ENCODE data around the gene ANKRD11. TPM values are rescaled to one million over a fixed set of nuclear protein-coding genes. Genes with fewer than 3 reads are reported as not detected.

ANKRD11 gene
- total RNA-seq, 2 experiments from 2014 or later = 144 to 145 TPM

GRCh38 chr16:89413811-89414585 is 76.4 kb downstream of the ANKRD11 start:
- ATAC-seq (no peak), DNase-seq (no peak)
- peaks cover 77% of the 10 kb centered on the region for H3K4me1 Mint-ChIP-seq
- H3K27ac Mint-ChIP-seq = no peak overlapping the region
- H3K27me3 Mint-ChIP-seq = no peaks in the 10 kb centered on the region
- peaks cover 25% of the 10 kb centered on the region for H3K36me3 Mint-ChIP-seq (ENCODE audit: low read depth)
- H3K9me3 Mint-ChIP-seq (ENCODE audit: low read depth) = no peaks in the 10 kb centered on the region
- CTCF ChIA-PET = interaction anchor here (1.2 kb wide), 1 partner anchor 13 kb away, joined by 3 read pairs; no protein-coding TSS in a partner anchor
- H3K4me3 Mint-ChIP-seq = no peak overlapping the region
- intact Hi-C loops (cut with DNase I, micrococcal nuclease) = no loop called here
- POLR2A ChIA-PET = no interaction called here

- ChIA-PET CTCF (interaction anchor here (0.7 to 1.0 kb wide), 2 partner anchors 22 to 76 kb away, joined by 3 read pairs; no protein-coding TSS in a partner anchor), POLR2A (no interaction called here)
- ATAC-seq (no peak), DNase-seq (no peak)
- Mint-ChIP-seq H3K4me3 (no peak overlapping the region), H3K9me3 (ENCODE audit: low read depth) (no peaks in the 10 kb centered on the region), H3K4me1 (peaks cover 81% of the 10 kb centered on the region), H3K36me3 (ENCODE audit: low read depth) (peaks cover 18% of the 10 kb centered on the region), H3K27ac (no peak overlapping the region), H3K27me3 (no peaks in the 10 kb centered on the region)
- intact Hi-C loops (cut with DNase I, micrococcal nuclease) = no loop called here
Measured at GRCh38 chr16:89412811-89413210, 77.5 kb downstream of the ANKRD11 start.

GRCh38 chr16:89411335-89411850 is 79.0 kb downstream of the ANKRD11 start:
- ChIA-PET POLR2A (no interaction called here), CTCF (interaction anchor here (1.2 to 1.4 kb wide), 3 partner anchors 9 to 78 kb away, joined by 3 to 4 read pairs (median 3); no protein-coding TSS in a partner anchor)
- DNase-seq (no peak), ATAC-seq (peak; percentile 7)
- Mint-ChIP-seq H3K27me3 (no peaks in the 10 kb centered on the region), H3K36me3 (ENCODE audit: low read depth) (peaks cover 13% of the 10 kb centered on the region), H3K4me1 (peaks cover 83% of the 10 kb centered on the region), H3K9me3 (ENCODE audit: low read depth) (no peaks in the 10 kb centered on the region), H3K4me3 (no peak overlapping the region), H3K27ac (peak overlapping the region; percentile 55)
- intact Hi-C loops (cut with DNase I, micrococcal nuclease) = no loop called here

GRCh38 chr16:89410794-89411309 is 79.5 kb downstream of the ANKRD11 start:
- no peak overlapping the region for H3K4me3 Mint-ChIP-seq

GRCh38 chr16:89410322-89410721 is 80.0 kb downstream of the ANKRD11 start:
- no peak for DNase-seq
- peak overlapping the region; percentile 68 for H3K27ac Mint-ChIP-seq
- intact Hi-C loops (cut with DNase I, micrococcal nuclease) = loop anchor here in 1 of 2 experiments (1.0 kb wide), 1 partner anchor 8 kb away; no protein-coding TSS in a partner anchor
- peaks cover 87% of the 10 kb centered on the region for H3K4me1 Mint-ChIP-seq
- H3K36me3 Mint-ChIP-seq (ENCODE audit: low read depth) = peaks cover 16% of the 10 kb centered on the region
- no peaks in the 10 kb centered on the region for H3K27me3 Mint-ChIP-seq
- CTCF ChIA-PET = interaction anchor here (0.6 to 2.1 kb wide), 5 partner anchors 10 to 122 kb away, joined by 3 to 5 read pairs (median 3); no protein-coding TSS in a partner anchor
- POLR2A ChIA-PET = interaction anchor here (0.6 kb wide), 1 partner anchor 69 kb away, joined by 5 read pairs; no protein-coding TSS in a partner anchor
- no peak for ATAC-seq
- no peak overlapping the region for H3K4me3 Mint-ChIP-seq
- H3K9me3 Mint-ChIP-seq (ENCODE audit: low read depth) = no peaks in the 10 kb centered on the region

More at GRCh38 chr16:89410794-89411309, 79.5 kb downstream of the ANKRD11 start:
- intact Hi-C loops (cut with DNase I, micrococcal nuclease) = loop anchor here in 1 of 2 experiments (1.0 kb wide), 1 partner anchor 7 kb away; no protein-coding TSS in a partner anchor
- peaks cover 14% of the 10 kb centered on the region for H3K36me3 Mint-ChIP-seq (ENCODE audit: low read depth)
- POLR2A ChIA-PET = interaction anchor here (0.6 kb wide), 1 partner anchor 69 kb away, joined by 5 read pairs; no protein-coding TSS in a partner anchor
- peak; percentile 38 for DNase-seq
- peaks cover 83% of the 10 kb centered on the region for H3K4me1 Mint-ChIP-seq
- no peaks in the 10 kb centered on the region for H3K9me3 Mint-ChIP-seq (ENCODE audit: low read depth)
- H3K27me3 Mint-ChIP-seq = no peaks in the 10 kb centered on the region
- peak; percentile 1 for ATAC-seq
- H3K27ac Mint-ChIP-seq = peak overlapping the region; percentile 68
- CTCF ChIA-PET = interaction anchor here (0.6 to 1.4 kb wide), 5 partner anchors 10 to 122 kb away, joined by 3 to 4 read pairs (median 3); no protein-coding TSS in a partner anchor

GRCh38 chr16:89409161-89409711 is 81.1 kb downstream of the ANKRD11 start:
- CTCF ChIA-PET = interaction anchor here (0.6 to 2.1 kb wide), 6 partner anchors 10 to 124 kb away, joined by 3 to 5 read pairs (median 4); no protein-coding TSS in a partner anchor
- no peaks in the 10 kb centered on the region for H3K27me3 Mint-ChIP-seq
- ATAC-seq (peak; percentile 79), DNase-seq (peak; percentile 73)
- H3K27ac Mint-ChIP-seq = peak overlapping the region; percentile 83
- POLR2A ChIA-PET = interaction anchor here (1.0 to 1.5 kb wide), 2 partner anchors 26 to 75 kb away, joined by 3 to 4 read pairs; no protein-coding TSS in a partner anchor
- H3K4me1 Mint-ChIP-seq = peaks cover 90% of the 10 kb centered on the region
- H3K4me3 Mint-ChIP-seq = no peak overlapping the region
- peaks cover 13% of the 10 kb centered on the region for H3K36me3 Mint-ChIP-seq (ENCODE audit: low read depth)
- H3K9me3 Mint-ChIP-seq (ENCODE audit: low read depth) = no peaks in the 10 kb centered on the region
- intact Hi-C loops (cut with DNase I, micrococcal nuclease) = loop anchor here (1.0 to 5.0 kb wide), 5 partner anchors 14 to 80 kb away; no protein-coding TSS in a partner anchor

GRCh38 chr16:89408315-89408714 is 82.0 kb downstream of the ANKRD11 start:
- H3K4me3 Mint-ChIP-seq = no peak overlapping the region
- H3K4me1 Mint-ChIP-seq = peaks cover 92% of the 10 kb centered on the region
- ChIA-PET POLR2A (interaction anchor here (1.0 to 1.5 kb wide), 2 partner anchors 25 to 76 kb away, joined by 3 to 4 read pairs; no protein-coding TSS in a partner anchor), CTCF (interaction anchor here (0.6 to 2.1 kb wide), 5 partner anchors 11 to 125 kb away, joined by 3 to 5 read pairs (median 3); no protein-coding TSS in a partner anchor)
- DNase-seq = no peak
- ATAC-seq = no peak
- peak overlapping the region; percentile 83 for H3K27ac Mint-ChIP-seq
- no peaks in the 10 kb centered on the region for H3K27me3 Mint-ChIP-seq
- peaks cover 14% of the 10 kb centered on the region for H3K36me3 Mint-ChIP-seq (ENCODE audit: low read depth)
- intact Hi-C loops (cut with DNase I, micrococcal nuclease) = loop anchor here (2.0 to 5.0 kb wide), 4 partner anchors 14 to 76 kb away; no protein-coding TSS in a partner anchor
- no peaks in the 10 kb centered on the region for H3K9me3 Mint-ChIP-seq (ENCODE audit: low read depth)

GRCh38 chr16:89407925-89408300 is 82.4 kb downstream of the ANKRD11 start:
- ATAC-seq (no peak), DNase-seq (no peak)
- H3K4me3 Mint-ChIP-seq = peak overlapping the region; percentile 46
- peaks cover 18% of the 10 kb centered on the region for H3K36me3 Mint-ChIP-seq (ENCODE audit: low read depth)
- H3K27ac Mint-ChIP-seq = peak overlapping the region; percentile 83
- H3K9me3 Mint-ChIP-seq (ENCODE audit: low read depth) = no peaks in the 10 kb centered on the region
- peaks cover 92% of the 10 kb centered on the region for H3K4me1 Mint-ChIP-seq
- no peaks in the 10 kb centered on the region for H3K27me3 Mint-ChIP-seq
- intact Hi-C loops (cut with DNase I, micrococcal nuclease) = loop anchor here (2.0 to 5.0 kb wide), 4 partner anchors 15 to 76 kb away; no protein-coding TSS in a partner anchor
- ChIA-PET POLR2A (interaction anchor here (1.5 kb wide), 1 partner anchor 25 kb away, joined by 4 read pairs; no protein-coding TSS in a partner anchor), CTCF (interaction anchor here (1.4 kb wide), 1 partner anchor 46 kb away, joined by 5 read pairs; no protein-coding TSS in a partner anchor)

- H3K27ac Mint-ChIP-seq = peak overlapping the region; percentile 83
- no peaks in the 10 kb centered on the region for H3K9me3 Mint-ChIP-seq (ENCODE audit: low read depth)
- ATAC-seq = no peak
- peak; percentile 59 for DNase-seq
- peak overlapping the region; percentile 46 for H3K4me3 Mint-ChIP-seq
- CTCF ChIA-PET = no interaction called here
- H3K36me3 Mint-ChIP-seq (ENCODE audit: low read depth) = peaks cover 19% of the 10 kb centered on the region
- POLR2A ChIA-PET = no interaction called here
- intact Hi-C loops (cut with DNase I, micrococcal nuclease) = loop anchor here (5.0 kb wide), 2 partner anchors 45 to 75 kb away; no protein-coding TSS in a partner anchor
- H3K27me3 Mint-ChIP-seq = no peaks in the 10 kb centered on the region
- H3K4me1 Mint-ChIP-seq = peaks cover 92% of the 10 kb centered on the region
Measured at GRCh38 chr16:89407282-89407924, 83.0 kb downstream of the ANKRD11 start.

- H3K27me3 Mint-ChIP-seq = no peaks in the 10 kb centered on the region
- peaks cover 19% of the 10 kb centered on the region for H3K36me3 Mint-ChIP-seq (ENCODE audit: low read depth)
- peak overlapping the region; percentile 83 for H3K27ac Mint-ChIP-seq
- no peaks in the 10 kb centered on the region for H3K9me3 Mint-ChIP-seq (ENCODE audit: low read depth)
- no peak for ATAC-seq
- no peak for DNase-seq
- intact Hi-C loops (cut with DNase I, micrococcal nuclease) = loop anchor here (5.0 kb wide), 2 partner anchors 44 to 74 kb away; no protein-coding TSS in a partner anchor
- POLR2A ChIA-PET = no interaction called here
- no peak overlapping the region for H3K4me3 Mint-ChIP-seq
- CTCF ChIA-PET = no interaction called here
- peaks cover 94% of the 10 kb centered on the region for H3K4me1 Mint-ChIP-seq
Measured at GRCh38 chr16:89406277-89406888, 84.0 kb downstream of the ANKRD11 start.

Measured in activated CD4-positive, alpha-beta T cell treated with anti-CD3 and anti-CD28 coated beads for 36 hours (primary cell).